ENCODE results near the gene MAP4K5.

- TF ChIP-seq, protein P1, sequence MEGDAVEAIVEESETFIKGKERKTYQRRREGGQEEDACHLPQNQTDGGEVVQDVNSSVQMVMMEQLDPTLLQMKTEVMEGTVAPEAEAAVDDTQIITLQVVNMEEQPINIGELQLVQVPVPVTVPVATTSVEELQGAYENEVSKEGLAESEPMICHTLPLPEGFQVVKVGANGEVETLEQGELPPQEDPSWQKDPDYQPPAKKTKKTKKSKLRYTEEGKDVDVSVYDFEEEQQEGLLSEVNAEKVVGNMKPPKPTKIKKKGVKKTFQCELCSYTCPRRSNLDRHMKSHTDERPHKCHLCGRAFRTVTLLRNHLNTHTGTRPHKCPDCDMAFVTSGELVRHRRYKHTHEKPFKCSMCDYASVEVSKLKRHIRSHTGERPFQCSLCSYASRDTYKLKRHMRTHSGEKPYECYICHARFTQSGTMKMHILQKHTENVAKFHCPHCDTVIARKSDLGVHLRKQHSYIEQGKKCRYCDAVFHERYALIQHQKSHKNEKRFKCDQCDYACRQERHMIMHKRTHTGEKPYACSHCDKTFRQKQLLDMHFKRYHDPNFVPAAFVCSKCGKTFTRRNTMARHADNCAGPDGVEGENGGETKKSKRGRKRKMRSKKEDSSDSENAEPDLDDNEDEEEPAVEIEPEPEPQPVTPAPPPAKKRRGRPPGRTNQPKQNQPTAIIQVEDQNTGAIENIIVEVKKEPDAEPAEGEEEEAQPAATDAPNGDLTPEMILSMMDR (optimal IDR thresholded peaks at IDR 0.05 in 1 of 3, IDR thresholded peaks at IDR 0.05 in 1 of 3, conservative IDR thresholded peaks at IDR 0.05 in 1 of 3; ENCODE audit: extremely low read depth in 1 of 3, insufficient read depth in 2 of 3, low read length in 3 of 3) = no peak
- no peak for TF ChIP-seq EZH2 (IDR thresholded peaks at IDR 0.05; ENCODE audit: low read length)
Observed at GRCh38 chr14:50520947-50521815, 11.2 kb downstream of the MAP4K5 start.

Measured in keratinocyte (primary cell).